ENCODE results near the gene MYPN. TPM values are rescaled to one million over a fixed set of nuclear protein-coding genes. Genes with fewer than 3 reads are reported as not detected.
"Not testable (repeated sequence)": the region's sequence is repeated elsewhere in the genome, so short reads cannot be mapped to it uniquely, and the experiment has no call there.

MYPN gene
- total RNA-seq, 1 experiment from 2014 or later: 0.40 TPM

DNA sequence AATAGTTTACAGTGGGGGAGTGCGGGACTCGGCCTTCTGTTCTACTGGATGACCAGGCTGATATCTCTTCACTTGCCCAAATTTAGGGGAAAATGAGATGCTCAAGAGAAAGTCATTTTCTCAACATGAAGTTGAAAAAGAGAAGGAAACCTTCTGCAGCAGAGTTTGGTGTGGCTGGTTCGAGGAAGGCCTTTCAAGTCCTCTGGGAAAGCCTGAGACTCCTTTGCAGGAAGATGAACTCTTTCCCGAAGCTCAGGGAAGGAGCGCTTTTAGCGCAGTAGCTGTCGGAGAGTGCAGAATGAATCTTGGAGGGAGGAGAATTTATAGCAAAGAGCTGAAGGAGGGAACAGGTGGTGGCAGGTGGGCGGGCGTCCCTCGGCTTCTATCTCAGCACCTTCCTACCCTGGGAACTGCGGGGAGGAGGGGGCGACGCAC is 122.5 kb downstream of the MYPN start, which contains the start of gene ATOH7:
TSS of gene ATOH7 (minus strand) at position 297 of the 435 bp plus-strand sequence. CDS start 436 bp downstream, outside the sequence.
- H3K27me3 ChIP-seq: no peaks in the 10 kb centered on the region
- peak within 1 kb of the TSS; percentile 35; the same call in 1 of the 2 replicates for H3K27ac ChIP-seq
- no peaks in the 10 kb centered on the region for H3K36me3 ChIP-seq
- peak within 1 kb of the TSS; percentile 67 for H3K4me3 ChIP-seq
- H3K4me1 ChIP-seq: no peaks in the 10 kb centered on the region
- H3K9me3 ChIP-seq (replicated peaks): no peaks in the 10 kb centered on the region
- DNase-seq: no peak

DNA sequence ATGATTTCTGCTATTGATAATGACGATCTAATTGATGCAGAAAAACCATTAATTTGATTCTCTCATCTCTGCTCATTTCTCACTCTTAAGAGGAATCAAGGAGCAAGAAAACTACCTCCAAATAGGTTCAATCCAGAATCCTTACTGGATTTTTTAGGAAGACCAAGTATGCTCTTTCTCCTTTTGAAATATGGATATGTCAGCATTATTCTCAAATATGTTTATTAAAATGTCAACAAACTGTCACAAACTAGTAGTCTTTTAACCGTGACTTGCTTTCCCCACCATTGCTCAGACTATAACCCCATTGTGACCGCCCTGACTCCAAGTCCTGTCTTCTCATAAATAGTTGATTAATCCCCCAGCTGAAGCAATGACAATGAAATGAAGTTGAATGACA is 123.8 kb downstream of the MYPN start:
- H3K36me3 ChIP-seq: no peaks in the 10 kb centered on the region
- DNase-seq: no peak
- no peak overlapping the region for H3K4me3 ChIP-seq
- no peaks in the 10 kb centered on the region for H3K4me1 ChIP-seq
- H3K27ac ChIP-seq: no peak overlapping the region
- no peaks in the 10 kb centered on the region for H3K27me3 ChIP-seq
- no peaks in the 10 kb centered on the region for H3K9me3 ChIP-seq (replicated peaks)

DNA sequence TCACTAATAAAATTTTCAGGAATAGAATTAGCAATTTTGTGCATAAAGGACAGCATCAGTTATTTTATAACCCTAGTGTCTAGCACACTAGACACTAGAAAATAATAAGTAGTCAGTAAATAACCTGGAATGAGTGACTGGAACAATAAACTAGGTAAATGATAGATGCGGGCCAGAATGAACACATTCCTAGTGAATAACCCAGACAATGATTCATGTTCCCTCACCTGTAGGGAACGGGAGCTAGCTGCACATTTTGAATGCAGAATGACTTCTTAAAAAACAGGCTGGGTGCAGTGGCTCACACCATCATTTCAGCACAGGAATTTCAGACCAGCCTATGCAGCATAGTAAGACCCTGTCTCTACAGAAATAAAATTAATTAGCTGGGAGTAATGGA is 125.8 kb downstream of the MYPN start:
- Histone ChIP-seq H3K9me3 (replicated peaks) (no peaks in the 10 kb centered on the region), H3K27me3 (no peaks in the 10 kb centered on the region), H3K4me1 (no peaks in the 10 kb centered on the region), H3K36me3 (no peaks in the 10 kb centered on the region), H3K4me3 (no peak overlapping the region), H3K27ac (no peak overlapping the region)
- no peak for DNase-seq

DNA sequence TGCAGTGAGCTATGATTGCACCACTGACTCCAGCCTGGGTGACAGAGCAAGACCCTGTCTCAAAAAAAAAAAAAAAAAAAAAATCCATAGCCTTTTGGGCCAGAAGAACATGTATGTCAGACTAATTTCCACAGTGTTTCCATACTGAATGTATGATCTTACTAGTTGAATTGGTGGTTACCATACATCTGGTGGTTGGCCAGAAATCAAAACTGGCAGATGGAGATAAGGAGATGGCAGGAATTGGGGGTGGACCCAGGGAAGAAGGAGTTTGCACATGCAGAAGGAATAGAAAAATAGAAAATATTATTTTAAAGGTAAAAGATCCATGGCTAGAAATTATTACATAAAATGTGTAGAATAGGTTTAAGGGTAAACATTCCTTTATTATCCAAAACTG is 126.3 kb downstream of the MYPN start:
- Histone ChIP-seq H3K27me3 (no peaks in the 10 kb centered on the region), H3K9me3 (replicated peaks) (no peaks in the 10 kb centered on the region), H3K27ac (no peak overlapping the region), H3K4me1 (no peaks in the 10 kb centered on the region), H3K4me3 (no peak overlapping the region), H3K36me3 (no peaks in the 10 kb centered on the region)
- no peak for DNase-seq

DNA sequence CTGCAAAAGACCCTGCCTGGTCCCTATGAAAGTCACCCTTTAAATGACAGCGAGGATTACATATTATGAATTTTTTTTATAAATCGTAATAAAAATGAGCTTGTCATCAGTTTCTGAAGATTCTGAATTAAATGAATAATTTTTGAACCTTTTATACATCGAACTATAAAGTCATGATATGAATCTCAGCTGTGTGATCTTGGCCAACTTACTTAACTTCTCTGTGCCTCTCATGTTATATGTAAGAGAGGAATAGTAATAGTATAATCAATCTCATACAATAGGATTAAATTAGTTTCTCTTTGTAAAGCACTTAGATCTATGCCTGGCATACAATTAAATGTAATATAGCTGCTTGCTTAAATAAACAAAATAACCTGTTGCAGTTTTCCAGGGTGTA is 127.9 kb downstream of the MYPN start:
- no peaks in the 10 kb centered on the region for H3K9me3 ChIP-seq (replicated peaks)
- no peak overlapping the region for H3K27ac ChIP-seq
- no peak overlapping the region for H3K4me3 ChIP-seq
- H3K36me3 ChIP-seq: no peaks in the 10 kb centered on the region
- H3K27me3 ChIP-seq: no peaks in the 10 kb centered on the region
- H3K4me1 ChIP-seq: no peaks in the 10 kb centered on the region
- no peak for DNase-seq

DNA sequence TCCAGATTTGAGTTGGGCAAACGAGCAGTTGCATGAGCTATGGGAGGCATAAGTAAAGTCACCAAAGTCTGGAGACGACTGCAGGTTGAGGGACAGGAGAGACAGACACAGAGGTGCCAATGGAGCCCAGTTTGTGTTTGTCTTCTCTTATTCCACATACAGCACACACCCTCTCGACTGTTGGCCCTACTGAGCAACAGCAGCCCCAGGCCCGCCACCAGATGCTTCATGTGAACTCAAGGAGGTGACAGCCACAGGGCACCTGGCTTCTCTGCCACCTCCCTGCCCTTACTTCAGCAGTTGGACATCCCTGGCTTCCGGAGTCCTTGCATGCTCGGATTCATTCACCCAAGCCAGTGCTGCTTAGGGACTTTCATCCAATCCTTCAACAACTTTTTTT is 129.1 kb downstream of the MYPN start:
- Histone ChIP-seq H3K4me3 (no peak overlapping the region), H3K36me3 (no peaks in the 10 kb centered on the region), H3K9me3 (replicated peaks) (no peaks in the 10 kb centered on the region), H3K4me1 (no peaks in the 10 kb centered on the region), H3K27me3 (no peaks in the 10 kb centered on the region), H3K27ac (no peak overlapping the region)
- no peak for DNase-seq

DNA sequence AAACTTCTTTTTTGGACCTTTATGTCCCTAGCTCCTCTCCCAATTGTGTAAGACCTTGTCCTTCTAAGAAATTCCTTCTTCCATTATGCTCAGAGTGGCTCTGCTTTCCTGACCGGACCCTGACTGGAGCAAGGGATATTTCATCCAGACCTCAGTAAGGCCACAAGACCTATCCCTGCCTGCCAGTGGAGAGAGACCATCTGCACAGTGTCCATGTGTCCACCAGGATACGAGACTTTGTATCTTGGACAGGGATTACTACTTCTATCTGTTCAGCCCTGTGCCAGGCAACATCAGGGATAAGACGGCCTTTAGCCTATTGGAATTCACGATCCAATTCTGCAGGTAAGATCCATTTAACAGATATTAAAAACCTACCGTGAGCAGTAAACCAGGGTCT is 129.8 kb downstream of the MYPN start:
- Histone ChIP-seq H3K27ac (no peak overlapping the region), H3K4me1 (no peaks in the 10 kb centered on the region), H3K27me3 (no peaks in the 10 kb centered on the region), H3K4me3 (no peak overlapping the region), H3K9me3 (replicated peaks) (no peaks in the 10 kb centered on the region), H3K36me3 (no peaks in the 10 kb centered on the region)
- DNase-seq: no peak

DNA sequence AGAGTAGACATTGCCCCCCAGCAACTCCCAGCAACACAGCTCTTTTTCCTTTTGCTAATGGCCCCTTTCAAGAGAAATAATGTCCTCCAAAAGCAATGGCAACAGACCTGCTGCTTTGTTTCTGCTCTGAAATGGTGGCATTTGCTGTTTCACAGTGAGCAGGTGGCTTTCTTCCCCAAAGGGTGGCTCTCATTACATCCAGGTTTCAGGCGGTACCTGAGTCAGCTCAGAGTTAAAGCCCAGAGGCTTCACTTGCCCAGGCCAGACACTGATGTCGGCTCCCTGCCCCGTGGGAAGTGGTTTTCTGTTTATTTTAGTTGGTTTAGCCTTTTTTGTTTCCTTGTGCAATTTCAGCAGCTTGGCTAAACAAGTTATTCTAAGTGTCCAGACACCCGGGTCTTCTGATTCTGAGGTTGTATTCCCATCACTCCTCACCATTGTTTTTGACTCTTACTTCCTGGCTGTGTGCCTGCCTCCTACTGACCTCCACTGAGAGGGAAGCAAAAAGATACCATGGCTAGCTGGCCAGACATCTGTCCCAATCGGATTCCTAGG is 130.4 kb downstream of the MYPN start:
- DNase-seq: no peak
- Histone ChIP-seq H3K27ac (no peak overlapping the region), H3K4me1 (no peaks in the 10 kb centered on the region), H3K27me3 (no peaks in the 10 kb centered on the region), H3K36me3 (no peaks in the 10 kb centered on the region), H3K9me3 (replicated peaks) (no peaks in the 10 kb centered on the region), H3K4me3 (no peak overlapping the region)

DNA sequence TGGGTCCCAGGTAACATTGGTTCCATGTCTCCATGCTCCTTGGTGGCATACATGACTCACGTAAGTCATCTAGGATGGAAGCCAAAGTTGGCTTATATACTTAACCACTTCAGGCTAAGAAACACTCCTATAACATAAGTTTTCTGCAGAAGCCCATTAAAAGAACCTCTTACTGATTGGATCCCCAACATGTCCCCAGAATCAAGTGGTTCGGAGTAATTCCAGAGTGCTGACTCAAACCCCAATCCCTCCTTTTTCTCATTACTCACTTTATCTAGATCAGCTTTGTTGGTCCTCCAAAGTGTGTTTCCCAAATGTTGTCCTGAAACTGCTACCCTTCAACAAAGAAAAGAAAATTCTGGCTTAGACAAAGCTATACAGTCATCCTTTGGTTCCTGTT is 132.8 kb downstream of the MYPN start:
- Histone ChIP-seq H3K36me3 (no peaks in the 10 kb centered on the region), H3K4me1 (no peaks in the 10 kb centered on the region), H3K27ac (no peak overlapping the region), H3K4me3 (no peak overlapping the region), H3K27me3 (no peaks in the 10 kb centered on the region), H3K9me3 (replicated peaks) (no peaks in the 10 kb centered on the region)
- DNase-seq: no peak

DNA sequence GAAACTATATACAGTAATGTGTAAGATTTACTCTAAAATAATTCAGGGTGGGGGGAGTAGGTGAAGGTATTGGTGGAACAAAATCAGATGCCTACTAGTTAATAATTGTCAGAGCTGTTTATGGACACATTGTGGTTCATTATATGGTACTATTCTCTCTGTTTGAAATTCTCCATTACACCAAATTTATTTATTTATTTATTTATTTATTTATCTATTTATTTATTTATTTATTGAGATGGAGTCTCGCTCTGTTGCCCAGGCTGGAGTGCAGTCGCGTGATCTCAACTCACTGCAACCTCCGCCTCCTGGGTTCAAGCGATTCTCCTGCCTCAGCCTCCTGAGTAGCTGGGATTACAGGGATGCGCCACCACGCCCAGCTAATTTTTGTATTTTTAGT is 137.1 kb downstream of the MYPN start:
- H3K4me3 ChIP-seq; H3K36me3 ChIP-seq; H3K4me1 ChIP-seq; DNase-seq; H3K27me3 ChIP-seq; H3K9me3 ChIP-seq (replicated peaks); H3K27ac ChIP-seq: not testable (repeated sequence)

DNA sequence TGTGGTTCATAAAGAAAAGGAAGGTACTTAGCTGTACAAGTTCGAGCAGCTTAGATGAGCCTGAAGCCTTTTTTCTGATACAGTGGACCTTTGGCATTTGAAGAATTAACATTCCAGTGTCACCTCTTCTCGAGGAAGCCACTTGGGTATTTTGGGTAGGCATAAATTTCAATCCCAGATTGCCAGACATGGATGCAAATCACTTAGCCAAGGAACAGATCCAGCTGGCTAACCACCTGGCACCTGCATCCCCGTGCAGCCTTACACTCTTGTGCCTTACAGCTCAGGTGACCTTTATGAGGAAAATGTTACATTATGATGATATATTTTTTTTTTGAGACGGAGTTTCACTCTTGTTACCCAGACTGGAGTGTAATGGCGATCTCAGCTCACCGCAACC is 138.6 kb downstream of the MYPN start:
- no peaks in the 10 kb centered on the region for H3K27me3 ChIP-seq
- no peak overlapping the region for H3K27ac ChIP-seq
- H3K36me3 ChIP-seq: no peaks in the 10 kb centered on the region
- H3K9me3 ChIP-seq (replicated peaks): no peaks in the 10 kb centered on the region
- no peak overlapping the region for H3K4me3 ChIP-seq
- DNase-seq: no peak
- H3K4me1 ChIP-seq: no peaks in the 10 kb centered on the region

DNA sequence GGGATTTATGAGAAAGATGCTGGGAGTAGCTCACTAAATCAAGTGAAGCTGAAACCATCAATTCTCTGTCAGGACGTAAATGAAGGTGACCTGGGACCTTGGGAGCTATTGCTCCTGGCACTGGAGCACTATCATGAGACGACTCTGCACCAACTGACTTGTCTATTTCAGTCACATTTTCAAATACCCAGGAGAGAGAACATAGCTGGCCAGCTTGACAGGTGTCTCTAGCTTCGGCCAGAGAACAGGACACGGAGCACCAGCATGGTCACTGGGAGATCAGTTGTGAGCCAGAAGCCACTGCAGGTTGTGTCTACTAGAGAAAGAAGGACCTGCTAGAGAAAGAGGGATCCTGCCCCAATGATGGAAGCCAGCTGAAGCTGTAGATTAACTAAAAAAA is 140.0 kb downstream of the MYPN start:
- Histone ChIP-seq H3K27ac (no peak overlapping the region), H3K9me3 (replicated peaks) (no peaks in the 10 kb centered on the region), H3K36me3 (no peaks in the 10 kb centered on the region), H3K27me3 (no peaks in the 10 kb centered on the region), H3K4me1 (no peaks in the 10 kb centered on the region), H3K4me3 (no peak overlapping the region)
- DNase-seq: no peak

DNA sequence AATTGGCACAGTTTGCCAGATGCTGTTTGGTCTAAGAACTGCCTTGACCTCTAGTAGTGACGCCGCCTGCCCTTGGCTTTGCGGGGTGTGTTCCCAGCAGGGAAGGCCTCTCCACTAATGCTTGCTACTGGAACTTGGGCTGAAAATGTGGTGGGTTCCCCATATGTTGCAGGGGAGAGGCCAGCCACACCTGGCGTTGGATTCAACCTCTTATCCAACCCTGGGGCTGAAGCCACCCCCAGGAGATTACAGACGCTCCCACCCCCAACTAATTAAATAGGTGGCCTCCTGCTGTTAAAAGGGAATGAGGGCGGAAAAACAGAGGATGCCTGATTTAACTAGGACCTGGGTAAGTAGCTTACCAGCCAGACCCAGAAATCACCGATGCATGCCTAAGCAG is 141.9 kb downstream of the MYPN start:
- no peaks in the 10 kb centered on the region for H3K9me3 ChIP-seq (replicated peaks)
- no peak overlapping the region for H3K27ac ChIP-seq
- no peaks in the 10 kb centered on the region for H3K27me3 ChIP-seq
- no peak for DNase-seq
- no peak overlapping the region for H3K4me3 ChIP-seq
- H3K36me3 ChIP-seq: no peaks in the 10 kb centered on the region
- H3K4me1 ChIP-seq: no peaks in the 10 kb centered on the region

DNA sequence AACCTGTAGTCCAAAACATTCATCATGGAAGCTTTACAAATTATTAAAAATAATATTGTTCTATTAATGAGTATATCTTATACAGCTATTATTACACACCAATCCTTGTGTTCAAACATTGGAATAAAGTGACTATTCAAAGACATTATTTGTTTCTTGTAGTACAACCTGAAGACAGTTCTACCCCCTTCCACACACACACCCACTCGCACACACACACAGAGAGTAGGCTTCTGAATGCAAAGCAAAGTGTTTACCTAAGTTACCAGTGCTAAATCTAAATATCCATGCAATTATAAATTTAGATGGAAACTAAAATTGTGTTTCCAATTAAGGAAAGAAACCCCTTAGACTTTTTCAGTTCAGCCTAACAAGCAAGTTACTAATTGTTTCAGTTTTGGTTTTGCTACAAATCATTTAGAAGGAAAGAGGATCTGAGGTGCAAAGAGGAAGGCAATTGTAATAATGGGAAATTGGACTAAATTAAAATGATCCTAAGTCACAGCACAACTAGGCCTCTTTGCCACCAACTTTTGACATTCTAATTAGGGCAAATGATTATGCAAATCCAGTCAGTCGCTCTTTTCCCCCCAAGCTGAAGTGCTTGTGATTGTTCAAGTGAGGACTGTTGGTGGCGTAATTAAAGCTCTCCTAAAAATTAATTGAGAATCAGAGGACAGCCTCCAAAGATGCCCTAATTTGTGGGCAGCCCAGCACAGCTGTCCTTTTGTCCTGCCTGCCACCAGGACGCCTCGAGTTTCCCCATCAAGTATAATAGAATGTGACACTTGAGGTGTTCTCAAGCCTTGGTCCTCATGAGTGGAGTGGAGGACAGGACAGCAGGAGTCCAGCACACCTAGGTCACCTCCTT is 142.6 kb downstream of the MYPN start:
- H3K4me3 ChIP-seq: no peak overlapping the region
- no peak for DNase-seq
- H3K4me1 ChIP-seq: no peaks in the 10 kb centered on the region
- H3K27me3 ChIP-seq: no peaks in the 10 kb centered on the region
- no peak overlapping the region for H3K27ac ChIP-seq
- H3K9me3 ChIP-seq (replicated peaks): no peaks in the 10 kb centered on the region
- H3K36me3 ChIP-seq: no peaks in the 10 kb centered on the region

DNA sequence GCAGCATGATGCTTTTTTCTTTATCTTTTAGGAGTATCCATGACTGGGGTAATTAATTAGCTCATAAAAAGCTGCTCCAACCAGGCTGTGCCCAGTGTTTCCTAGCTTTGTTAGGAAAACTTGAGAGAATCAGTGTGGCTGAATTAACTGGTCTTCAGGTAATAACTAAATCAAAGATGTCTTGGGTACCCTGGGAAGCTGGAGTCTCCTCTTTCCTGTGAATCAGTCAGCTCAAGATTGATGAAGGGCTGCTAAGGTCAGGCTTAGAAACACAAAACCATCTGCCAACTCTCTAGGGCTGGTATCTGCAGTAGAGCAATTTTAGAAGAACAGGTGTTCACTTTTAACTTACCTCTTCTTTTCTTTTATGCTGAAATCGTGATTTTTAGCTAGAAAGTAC is 144.1 kb downstream of the MYPN start:
- no peak for DNase-seq
- no peaks in the 10 kb centered on the region for H3K27me3 ChIP-seq
- H3K9me3 ChIP-seq (replicated peaks): no peaks in the 10 kb centered on the region
- no peak overlapping the region for H3K4me3 ChIP-seq
- H3K4me1 ChIP-seq: no peaks in the 10 kb centered on the region
- H3K27ac ChIP-seq: no peak overlapping the region
- H3K36me3 ChIP-seq: no peaks in the 10 kb centered on the region
